Neural progenitor cell (in vitro differentiated cells): ENCODE results near the gene BTC.

Source experiments
- EZH2 ChIP-seq: fragments of 200-600 bp; sonication (generic); IDR thresholded peaks from 2 replicates; pipeline ENCODE4 v1.6.1; 2017; ENCODE audit warnings: antibody characterized with exemption, mild to moderate bottlenecking, moderate library complexity
- TF ChIP-seq, protein P1 (sequence below): fragments of 200-600 bp; sonication (generic); IDR thresholded peaks from 2 replicates; pipeline ENCODE4 v1.5.1; 2017; ENCODE audit warnings: antibody characterized with exemption, mild to moderate bottlenecking

DNA sequence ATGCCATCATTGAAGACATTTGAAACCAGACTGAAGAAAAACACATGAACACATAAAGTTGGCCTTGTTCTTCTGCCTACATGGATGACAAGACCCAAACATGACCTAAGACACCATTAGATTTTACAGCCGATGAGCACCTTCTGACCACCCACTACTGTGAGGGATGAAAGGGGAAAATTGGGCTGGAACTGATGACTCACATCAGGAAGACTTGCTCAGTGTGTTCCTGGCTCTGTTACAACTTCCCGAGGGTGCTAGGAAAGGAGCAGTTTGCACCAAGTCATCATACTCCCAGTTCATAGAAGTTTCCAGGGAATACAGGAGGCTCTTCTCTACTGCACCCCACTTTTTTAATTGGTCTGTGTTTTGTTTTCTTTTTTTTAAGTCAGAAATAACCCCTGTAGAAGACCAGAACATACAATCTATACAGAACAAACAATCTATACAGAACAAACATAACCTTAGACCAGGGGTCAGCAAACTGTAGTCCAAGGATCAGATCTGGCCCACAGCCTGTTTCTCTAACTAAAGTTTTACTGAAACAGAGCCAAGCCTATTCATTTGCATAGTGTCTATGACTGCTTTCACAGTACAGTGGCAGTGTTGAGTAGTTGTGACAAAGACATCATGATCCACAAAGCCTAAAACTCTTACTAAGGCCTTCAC lies 25.3 kb downstream of the BTC start:
- TF ChIP-seq EZH2, result no peak
- TF ChIP-seq, protein P1, sequence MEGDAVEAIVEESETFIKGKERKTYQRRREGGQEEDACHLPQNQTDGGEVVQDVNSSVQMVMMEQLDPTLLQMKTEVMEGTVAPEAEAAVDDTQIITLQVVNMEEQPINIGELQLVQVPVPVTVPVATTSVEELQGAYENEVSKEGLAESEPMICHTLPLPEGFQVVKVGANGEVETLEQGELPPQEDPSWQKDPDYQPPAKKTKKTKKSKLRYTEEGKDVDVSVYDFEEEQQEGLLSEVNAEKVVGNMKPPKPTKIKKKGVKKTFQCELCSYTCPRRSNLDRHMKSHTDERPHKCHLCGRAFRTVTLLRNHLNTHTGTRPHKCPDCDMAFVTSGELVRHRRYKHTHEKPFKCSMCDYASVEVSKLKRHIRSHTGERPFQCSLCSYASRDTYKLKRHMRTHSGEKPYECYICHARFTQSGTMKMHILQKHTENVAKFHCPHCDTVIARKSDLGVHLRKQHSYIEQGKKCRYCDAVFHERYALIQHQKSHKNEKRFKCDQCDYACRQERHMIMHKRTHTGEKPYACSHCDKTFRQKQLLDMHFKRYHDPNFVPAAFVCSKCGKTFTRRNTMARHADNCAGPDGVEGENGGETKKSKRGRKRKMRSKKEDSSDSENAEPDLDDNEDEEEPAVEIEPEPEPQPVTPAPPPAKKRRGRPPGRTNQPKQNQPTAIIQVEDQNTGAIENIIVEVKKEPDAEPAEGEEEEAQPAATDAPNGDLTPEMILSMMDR, result no peak
